ENCODE results near the gene KIF1A. TPM values are rescaled to one million over a fixed set of nuclear protein-coding genes. Genes with fewer than 3 reads are reported as not detected.

Gene KIF1A
- total and polyA plus RNA-seq, 2 donors from 2014 or later: 0.54 to 0.58 TPM

- FAIRE-seq: no peak
- TF ChIP-seq CTCF (IDR thresholded peaks at IDR 0.05; ENCODE audit: borderline replicate concordance, extremely low read depth, insufficient read depth): no peak
- H3K4me1 ChIP-seq (ENCODE audit: control insufficient read depth in 2 of 3, insufficient read depth in 2 of 3, low read depth in 1 of 3, low read length in 3 of 3): no peaks in the 10 kb centered on the region
- H3K9ac ChIP-seq (ENCODE audit: low read length in 3 of 3): no peak overlapping the region
- intact Hi-C loops (cut with DNase I): no loop called here
- H3K4me3 ChIP-seq (ENCODE audit: low read length in 3 of 3): no peak overlapping the region
- no peaks in the 10 kb centered on the region for H3K36me3 ChIP-seq (ENCODE audit: control insufficient read depth in 2 of 3, insufficient read depth in 3 of 3, low read length in 3 of 3)
- DNase-seq: no peak
- no peaks in the 10 kb centered on the region for H3K27me3 ChIP-seq (ENCODE audit: control insufficient read depth, insufficient read depth, low read length)
- no peaks in the 10 kb centered on the region for H3K9me3 ChIP-seq (ENCODE audit: control insufficient read depth in 2 of 3, insufficient read depth in 1 of 3, low read length in 3 of 3)
- no peak overlapping the region for H3K27ac ChIP-seq (ENCODE audit: low read depth in 2 of 2, low read length in 2 of 2)
Measured at GRCh38 chr2:240721596-240722180, 98.3 kb downstream of the KIF1A start.

- H3K36me3 ChIP-seq (ENCODE audit: control insufficient read depth in 2 of 3, insufficient read depth in 3 of 3, low read length in 3 of 3): no peaks in the 10 kb centered on the region
- no peak overlapping the region for H3K27ac ChIP-seq (ENCODE audit: low read depth in 2 of 2, low read length in 2 of 2)
- DNase-seq (no peak), FAIRE-seq (no peak)
- no peaks in the 10 kb centered on the region for H3K4me1 ChIP-seq (ENCODE audit: control insufficient read depth in 2 of 3, insufficient read depth in 2 of 3, low read depth in 1 of 3, low read length in 3 of 3)
- H3K9ac ChIP-seq (ENCODE audit: low read length in 3 of 3): no peak overlapping the region
- no peaks in the 10 kb centered on the region for H3K9me3 ChIP-seq (ENCODE audit: control insufficient read depth in 2 of 3, insufficient read depth in 1 of 3, low read length in 3 of 3)
- TF ChIP-seq CTCF (IDR thresholded peaks at IDR 0.05; ENCODE audit: borderline replicate concordance, extremely low read depth, insufficient read depth): no peak
- H3K27me3 ChIP-seq (ENCODE audit: control insufficient read depth, insufficient read depth, low read length): no peaks in the 10 kb centered on the region
- intact Hi-C loops (cut with DNase I): no loop called here
- H3K4me3 ChIP-seq (ENCODE audit: low read length in 3 of 3): no peak overlapping the region
Measured at GRCh38 chr2:240720686-240721595, 99.1 kb downstream of the KIF1A start.

- no peaks in the 10 kb centered on the region for H3K4me1 ChIP-seq (ENCODE audit: control insufficient read depth in 2 of 3, insufficient read depth in 2 of 3, low read depth in 1 of 3, low read length in 3 of 3)
- H3K27ac ChIP-seq (ENCODE audit: low read depth in 2 of 2, low read length in 2 of 2): no peak overlapping the region
- no peak for FAIRE-seq
- H3K27me3 ChIP-seq (ENCODE audit: control insufficient read depth, insufficient read depth, low read length): no peaks in the 10 kb centered on the region
- H3K9me3 ChIP-seq (ENCODE audit: control insufficient read depth in 2 of 3, insufficient read depth in 1 of 3, low read length in 3 of 3): no peaks in the 10 kb centered on the region
- no peaks in the 10 kb centered on the region for H3K36me3 ChIP-seq (ENCODE audit: control insufficient read depth in 2 of 3, insufficient read depth in 3 of 3, low read length in 3 of 3)
- intact Hi-C loops (cut with DNase I): no loop called here
- no peak overlapping the region for H3K4me3 ChIP-seq (ENCODE audit: low read length in 3 of 3)
- no peak for DNase-seq
- no peak overlapping the region for H3K9ac ChIP-seq (ENCODE audit: low read length in 3 of 3)
- no peak for TF ChIP-seq CTCF (IDR thresholded peaks at IDR 0.05; ENCODE audit: borderline replicate concordance, extremely low read depth, insufficient read depth)
Measured at GRCh38 chr2:240719676-240720545, 100.1 kb downstream of the KIF1A start.
